K562 (cell line): ENCODE results near the gene B3GAT3. TPM values are rescaled to one million over a fixed set of nuclear protein-coding genes. Genes with fewer than 3 reads are reported as not detected.

ENCODE experiments used
- CEBPB ChIP-seq: fragments of 450-650 bp; IDR thresholded peaks from 2 replicates; pipeline ENCODE4 v1.6.1; 2016; ENCODE audit warnings: missing genetic modification characterization, missing compliant biosample characterization
- CREM ChIP-seq: IDR thresholded peaks from 2 replicates; pipeline ENCODE4 v1.6.1; 2014; ENCODE audit warnings: antibody characterized with exemption, low read depth
- HCFC1 ChIP-seq: IDR thresholded peaks from 2 replicates; pipeline ENCODE4 v1.6.1; 2012; ENCODE audit warnings: low read depth, low read length, improper control_type of control experiment
- SIN3B ChIP-seq: fragments of 450-650 bp; IDR thresholded peaks from 2 replicates; pipeline ENCODE4 v1.6.1; 2017; ENCODE audit warnings: low read depth, mild to moderate bottlenecking, moderate library complexity
- SP1 ChIP-seq: sonication (generic); formaldehyde crosslinking; IDR thresholded peaks from 2 replicates; pipeline ENCODE4 v1.8.1; 2022; ENCODE audit warnings: mild to moderate bottlenecking, missing genetic modification reagents
- ZNF124 ChIP-seq: sonication (generic); formaldehyde crosslinking; IDR thresholded peaks from 2 replicates; pipeline ENCODE4 v1.8.1; 2022; ENCODE audit warnings: missing genetic modification reagents
- polyA plus RNA-seq, 8 experiments: library from polyadenylated mRNA; depleted of rRNA in 4 of 8; stranded (reverse) in 5 of 8; unstranded in 3 of 8; fragments of >200 nt; fragmentation: Nextera tagmentation in 2 of 8; fragmentation: Illumina TruSeq in 1 of 8; extraction: Ambion mirVana in 2 of 8; extraction: Trizol in 1 of 8; gene quantifications; 2 replicates each; pipeline versions ENCODE4 v1.2.1 to v1.2.3, GENCODE V29; 2011 to 2014; ENCODE audit warnings: inconsistent platforms in 1 of 8, missing spikeins in 1 of 8
- total RNA-seq, 7 experiments: library from RNA; depleted of rRNA in 6 of 7; stranded (reverse); fragments of >200 nt in 6 of 7; fragmentation: Illumina TruSeq in 2 of 7; extraction: Trizol in 2 of 7; gene quantifications; 2 replicates each; pipeline versions ENCODE4 v1.2.1 to v1.2.3, GENCODE V29; 2011 to 2021; ENCODE audit warnings: low replicate concordance in 1 of 7
- TF ChIP-seq, protein P1 (sequence below), 2 experiments: fragments of 450-650 bp; formaldehyde crosslinking in 1 of 2; IDR thresholded peaks; 2 replicates each; pipeline versions ENCODE4 v1.4.0 to v1.6.1; 2014 to 2020; ENCODE audit warnings: mild to moderate bottlenecking in 2 of 2, borderline replicate concordance in 1 of 2, low read depth in 1 of 2
- TF ChIP-seq, protein P2 (sequence below): fragments of 250-450 bp; sonication (Bioruptor Pico); IDR thresholded peaks from 2 replicates; pipeline ENCODE4 v1.4.0; 2020; ENCODE audit warnings: mild to moderate bottlenecking, moderate library complexity
- TF ChIP-seq, protein P3 (sequence below): sonication (generic); formaldehyde crosslinking; IDR thresholded peaks from 2 replicates; pipeline ENCODE4 v1.8.0; 2022; ENCODE audit warnings: mild to moderate bottlenecking, missing genetic modification reagents
- TF ChIP-seq, protein P4 (sequence below): sonication (generic); formaldehyde crosslinking; IDR thresholded peaks from 2 replicates; pipeline ENCODE4 v1.8.0; 2022; ENCODE audit warnings: mild to moderate bottlenecking, low read depth, missing genetic modification reagents
- TF ChIP-seq, protein P5 (sequence below), 2 experiments: IDR thresholded peaks; 2 replicates each; pipeline ENCODE4 v1.6.1; 2011; ENCODE audit warnings: borderline replicate concordance in 1 of 2, control low read depth in 1 of 2, low read depth in 1 of 2, low read length in 1 of 2, mild to moderate bottlenecking in 1 of 2, mixed read lengths in 1 of 2, moderate library complexity in 1 of 2; ENCODE audit not compliant: insufficient read depth in 1 of 2, insufficient read length in 1 of 2, poor library complexity in 1 of 2, severe bottlenecking in 1 of 2; ENCODE audit errors: extremely low read depth in 1 of 2

Gene B3GAT3
- total and polyA plus RNA-seq, 9 of the 15 experiments (the other 6 are each of a cell fraction or from before 2014, with no cell fraction given) = 0.30 to 64.0 (median 21.4) TPM

DNA sequence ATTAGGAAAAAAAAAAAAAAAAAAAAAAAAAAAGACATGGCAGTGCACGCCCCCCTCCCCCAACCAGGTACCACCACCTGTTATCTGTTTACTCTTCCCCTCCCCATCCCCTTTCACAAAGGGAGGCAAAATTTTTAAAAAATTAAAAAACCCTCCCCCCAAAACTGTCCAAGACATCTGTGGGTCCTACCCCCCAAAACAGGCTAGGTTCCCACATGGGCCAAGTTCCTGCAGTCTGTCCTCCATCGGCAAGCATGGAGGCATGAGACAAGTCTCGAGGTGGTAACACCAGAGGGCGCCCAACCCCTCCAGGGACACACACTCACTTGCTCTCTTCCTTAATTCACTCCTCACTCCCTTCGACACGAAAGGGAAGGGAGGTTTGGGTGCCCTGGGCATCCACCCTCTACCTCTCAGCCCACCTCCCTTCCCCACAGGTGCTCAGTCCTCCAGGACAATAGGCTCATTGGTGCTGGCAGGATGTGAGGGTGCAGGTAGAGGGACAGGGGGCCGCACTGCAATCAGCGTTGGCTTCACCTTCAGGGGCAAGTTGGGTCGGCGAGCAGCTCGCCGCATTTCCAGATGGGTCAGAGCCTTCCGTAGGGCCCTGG is 28.2 kb downstream of the B3GAT3 start (continued):
- TF ChIP-seq SP1 (0 out of 2 replicates have a peak, but pooled peaks have one; percentile 22), ZNF124 (CRISPR knock-in tag) (no peak), CEBPB (tag) (no peak), SIN3B (0 out of 2 replicates have a peak, but pooled peaks have one; percentile 11), HCFC1 (peak; percentile 15; the same call in 1 of the 2 replicates), CREM (peak; percentile 60; the same call in 1 of the 2 replicates)
- TF ChIP-seq, protein P1, sequence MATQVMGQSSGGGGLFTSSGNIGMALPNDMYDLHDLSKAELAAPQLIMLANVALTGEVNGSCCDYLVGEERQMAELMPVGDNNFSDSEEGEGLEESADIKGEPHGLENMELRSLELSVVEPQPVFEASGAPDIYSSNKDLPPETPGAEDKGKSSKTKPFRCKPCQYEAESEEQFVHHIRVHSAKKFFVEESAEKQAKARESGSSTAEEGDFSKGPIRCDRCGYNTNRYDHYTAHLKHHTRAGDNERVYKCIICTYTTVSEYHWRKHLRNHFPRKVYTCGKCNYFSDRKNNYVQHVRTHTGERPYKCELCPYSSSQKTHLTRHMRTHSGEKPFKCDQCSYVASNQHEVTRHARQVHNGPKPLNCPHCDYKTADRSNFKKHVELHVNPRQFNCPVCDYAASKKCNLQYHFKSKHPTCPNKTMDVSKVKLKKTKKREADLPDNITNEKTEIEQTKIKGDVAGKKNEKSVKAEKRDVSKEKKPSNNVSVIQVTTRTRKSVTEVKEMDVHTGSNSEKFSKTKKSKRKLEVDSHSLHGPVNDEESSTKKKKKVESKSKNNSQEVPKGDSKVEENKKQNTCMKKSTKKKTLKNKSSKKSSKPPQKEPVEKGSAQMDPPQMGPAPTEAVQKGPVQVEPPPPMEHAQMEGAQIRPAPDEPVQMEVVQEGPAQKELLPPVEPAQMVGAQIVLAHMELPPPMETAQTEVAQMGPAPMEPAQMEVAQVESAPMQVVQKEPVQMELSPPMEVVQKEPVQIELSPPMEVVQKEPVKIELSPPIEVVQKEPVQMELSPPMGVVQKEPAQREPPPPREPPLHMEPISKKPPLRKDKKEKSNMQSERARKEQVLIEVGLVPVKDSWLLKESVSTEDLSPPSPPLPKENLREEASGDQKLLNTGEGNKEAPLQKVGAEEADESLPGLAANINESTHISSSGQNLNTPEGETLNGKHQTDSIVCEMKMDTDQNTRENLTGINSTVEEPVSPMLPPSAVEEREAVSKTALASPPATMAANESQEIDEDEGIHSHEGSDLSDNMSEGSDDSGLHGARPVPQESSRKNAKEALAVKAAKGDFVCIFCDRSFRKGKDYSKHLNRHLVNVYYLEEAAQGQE (IDR thresholded peaks at IDR 0.05; ENCODE audit: borderline replicate concordance) = peak; percentile 62; the same call in 1 of the 2 replicates
- TF ChIP-seq, protein P1 (CRISPR knock-in tag; IDR thresholded peaks at IDR 0.05; ENCODE audit: low read depth) = no peak
- TF ChIP-seq, protein P2, sequence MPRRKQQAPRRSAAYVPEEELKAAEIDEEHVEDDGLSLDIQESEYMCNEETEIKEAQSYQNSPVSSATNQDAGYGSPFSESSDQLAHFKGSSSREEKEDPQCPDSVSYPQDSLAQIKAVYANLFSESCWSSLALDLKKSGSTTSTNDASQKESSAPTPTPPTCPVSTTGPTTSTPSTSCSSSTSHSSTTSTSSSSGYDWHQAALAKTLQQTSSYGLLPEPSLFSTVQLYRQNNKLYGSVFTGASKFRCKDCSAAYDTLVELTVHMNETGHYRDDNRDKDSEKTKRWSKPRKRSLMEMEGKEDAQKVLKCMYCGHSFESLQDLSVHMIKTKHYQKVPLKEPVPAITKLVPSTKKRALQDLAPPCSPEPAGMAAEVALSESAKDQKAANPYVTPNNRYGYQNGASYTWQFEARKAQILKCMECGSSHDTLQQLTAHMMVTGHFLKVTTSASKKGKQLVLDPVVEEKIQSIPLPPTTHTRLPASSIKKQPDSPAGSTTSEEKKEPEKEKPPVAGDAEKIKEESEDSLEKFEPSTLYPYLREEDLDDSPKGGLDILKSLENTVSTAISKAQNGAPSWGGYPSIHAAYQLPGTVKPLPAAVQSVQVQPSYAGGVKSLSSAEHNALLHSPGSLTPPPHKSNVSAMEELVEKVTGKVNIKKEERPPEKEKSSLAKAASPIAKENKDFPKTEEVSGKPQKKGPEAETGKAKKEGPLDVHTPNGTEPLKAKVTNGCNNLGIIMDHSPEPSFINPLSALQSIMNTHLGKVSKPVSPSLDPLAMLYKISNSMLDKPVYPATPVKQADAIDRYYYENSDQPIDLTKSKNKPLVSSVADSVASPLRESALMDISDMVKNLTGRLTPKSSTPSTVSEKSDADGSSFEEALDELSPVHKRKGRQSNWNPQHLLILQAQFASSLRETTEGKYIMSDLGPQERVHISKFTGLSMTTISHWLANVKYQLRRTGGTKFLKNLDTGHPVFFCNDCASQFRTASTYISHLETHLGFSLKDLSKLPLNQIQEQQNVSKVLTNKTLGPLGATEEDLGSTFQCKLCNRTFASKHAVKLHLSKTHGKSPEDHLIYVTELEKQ (CRISPR knock-in tag) = no peak
- TF ChIP-seq, protein P3, sequence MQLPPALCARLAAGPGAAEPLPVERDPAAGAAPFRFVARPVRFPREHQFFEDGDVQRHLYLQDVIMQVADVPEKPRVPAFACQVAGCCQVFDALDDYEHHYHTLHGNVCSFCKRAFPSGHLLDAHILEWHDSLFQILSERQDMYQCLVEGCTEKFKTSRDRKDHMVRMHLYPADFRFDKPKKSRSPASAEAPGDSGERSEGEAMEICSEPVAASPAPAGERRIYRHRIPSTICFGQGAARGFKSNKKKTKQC (CRISPR knock-in tag) = peak; percentile 69; the same call in 1 of the 2 replicates
- TF ChIP-seq, protein P4, sequence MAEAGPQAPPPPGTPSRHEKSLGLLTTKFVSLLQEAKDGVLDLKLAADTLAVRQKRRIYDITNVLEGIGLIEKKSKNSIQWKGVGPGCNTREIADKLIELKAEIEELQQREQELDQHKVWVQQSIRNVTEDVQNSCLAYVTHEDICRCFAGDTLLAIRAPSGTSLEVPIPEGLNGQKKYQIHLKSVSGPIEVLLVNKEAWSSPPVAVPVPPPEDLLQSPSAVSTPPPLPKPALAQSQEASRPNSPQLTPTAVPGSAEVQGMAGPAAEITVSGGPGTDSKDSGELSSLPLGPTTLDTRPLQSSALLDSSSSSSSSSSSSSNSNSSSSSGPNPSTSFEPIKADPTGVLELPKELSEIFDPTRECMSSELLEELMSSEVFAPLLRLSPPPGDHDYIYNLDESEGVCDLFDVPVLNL (CRISPR knock-in tag) = no peak
- TF ChIP-seq, protein P5, sequence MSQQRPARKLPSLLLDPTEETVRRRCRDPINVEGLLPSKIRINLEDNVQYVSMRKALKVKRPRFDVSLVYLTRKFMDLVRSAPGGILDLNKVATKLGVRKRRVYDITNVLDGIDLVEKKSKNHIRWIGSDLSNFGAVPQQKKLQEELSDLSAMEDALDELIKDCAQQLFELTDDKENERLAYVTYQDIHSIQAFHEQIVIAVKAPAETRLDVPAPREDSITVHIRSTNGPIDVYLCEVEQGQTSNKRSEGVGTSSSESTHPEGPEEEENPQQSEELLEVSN (IDR thresholded peaks at IDR 0.05; ENCODE audit: borderline replicate concordance in 1 of 2, extremely low read depth in 1 of 2, insufficient read depth in 1 of 2, insufficient read length in 1 of 2, low read depth in 1 of 2, low read length in 1 of 2, poor library complexity in 1 of 2, severe bottlenecking in 1 of 2) = peak in 1 of 2 experiments; percentile 16
